GM18873 (cell line): Measurements from ENCODE around the gene PTPN14.

Experiments
- ATAC-seq: cut with Tn5 transposase; IDR thresholded peaks from one replicate; pipeline ENCODE4 v1.9.1; 2021; ENCODE audit warnings: mild to moderate bottlenecking, moderate library complexity, moderate number of reproducible peaks; ENCODE audit not compliant: unreplicated experiment, low FRiP score

The PTPN14 gene

DNA sequence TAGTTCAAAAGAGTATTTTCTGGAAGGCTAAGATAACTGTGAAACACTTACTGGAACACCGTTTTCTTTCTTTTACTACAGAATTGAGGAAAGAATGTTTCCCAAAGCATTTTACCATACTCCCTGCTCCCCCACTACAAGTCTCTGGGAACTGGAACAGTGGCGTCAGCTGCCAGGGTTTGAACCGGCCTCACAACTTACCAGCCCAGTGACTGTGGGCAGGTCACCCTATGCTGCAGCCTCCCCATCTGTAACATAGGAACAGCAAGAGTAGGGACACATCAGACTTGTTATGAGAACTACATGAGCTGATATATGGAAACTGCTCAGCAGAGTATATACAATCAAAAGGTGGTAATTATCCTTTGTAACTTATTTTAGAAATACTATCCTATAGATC lies 91.5 kb downstream of the PTPN14 start:
- ATAC-seq, result no peak

DNA sequence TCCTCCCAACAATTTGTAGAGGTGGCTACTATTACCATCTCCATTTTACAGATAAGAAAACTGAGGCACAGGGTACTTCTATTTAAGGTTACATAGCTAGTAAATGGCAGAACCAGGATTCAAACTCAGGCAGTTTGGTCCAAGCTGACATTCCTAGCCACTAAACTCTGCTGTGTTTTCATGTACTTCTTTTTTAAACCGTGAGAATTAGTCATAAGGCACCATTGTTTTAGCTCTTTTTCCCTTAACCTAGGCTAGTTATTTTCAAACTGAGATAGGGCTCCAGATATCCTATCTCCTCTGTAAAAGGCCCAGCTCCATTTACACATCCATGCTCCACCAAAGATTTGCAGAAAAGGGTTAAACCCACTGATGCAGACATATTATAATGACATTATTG lies 92.9 kb downstream of the PTPN14 start:
- no peak for ATAC-seq

GRCh38 chr1:214455971-214456867 lies 95.2 kb downstream of the PTPN14 start:
- ATAC-seq, result no peak

- ATAC-seq, result no peak
Observed at GRCh38 chr1:214455479-214455878, 95.9 kb downstream of the PTPN14 start.

GRCh38 chr1:214454569-214455396 lies 96.6 kb downstream of the PTPN14 start:
- ATAC-seq, result no peak

- no peak for ATAC-seq
Observed at GRCh38 chr1:214453109-214453722, 98.2 kb downstream of the PTPN14 start.

DNA sequence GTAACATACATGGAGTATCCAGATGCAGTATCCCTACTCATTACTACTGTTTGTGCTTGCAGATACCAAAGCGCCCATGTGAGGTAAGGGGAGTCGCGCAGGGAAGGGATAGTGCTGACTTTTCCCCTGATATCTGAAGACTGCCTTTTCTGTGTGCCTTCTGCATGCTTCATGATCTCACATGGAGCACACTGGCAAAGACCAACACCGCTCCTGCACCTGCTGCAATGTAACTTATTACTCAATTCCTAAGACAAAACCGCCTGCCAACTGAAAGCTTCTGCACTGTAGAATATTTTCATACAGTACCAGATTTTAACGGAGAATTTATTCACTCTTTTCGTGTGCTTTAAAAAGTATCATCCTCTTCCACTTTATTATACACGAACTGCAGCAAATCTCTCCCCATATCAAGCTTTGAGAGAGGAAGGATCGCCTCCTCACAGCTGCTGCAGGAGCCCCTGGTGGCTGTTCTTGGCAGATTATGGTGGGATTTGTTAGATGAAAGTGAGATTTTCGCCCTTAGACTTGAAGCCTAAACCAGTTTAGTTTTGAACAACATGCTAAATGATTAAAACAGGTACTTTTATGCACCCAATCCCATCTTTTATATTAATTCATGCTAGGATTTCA lies 99.1 kb downstream of the PTPN14 start:
- ATAC-seq, result no peak

GRCh38 chr1:214451596-214451995 lies 99.8 kb downstream of the PTPN14 start:
- no peak for ATAC-seq

DNA sequence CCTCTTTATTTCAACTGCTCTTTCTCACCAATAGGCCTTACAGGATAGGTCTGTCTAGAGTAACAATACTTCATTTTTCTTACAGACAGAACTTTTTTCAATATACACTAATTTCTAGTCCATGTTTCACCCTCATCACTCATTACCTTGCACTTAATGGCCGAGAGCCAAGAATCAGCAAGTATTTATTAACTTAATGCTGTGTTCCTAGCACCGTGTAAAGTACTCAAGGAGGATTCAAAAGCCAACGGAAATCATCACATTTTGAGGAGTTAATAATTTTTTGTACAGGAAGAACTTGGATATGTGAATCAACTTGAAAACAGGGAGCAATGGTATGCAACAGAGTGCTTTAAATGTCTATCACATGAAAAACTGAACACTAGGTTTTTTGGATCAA lies 102.0 kb downstream of the PTPN14 start:
- no peak for ATAC-seq

DNA sequence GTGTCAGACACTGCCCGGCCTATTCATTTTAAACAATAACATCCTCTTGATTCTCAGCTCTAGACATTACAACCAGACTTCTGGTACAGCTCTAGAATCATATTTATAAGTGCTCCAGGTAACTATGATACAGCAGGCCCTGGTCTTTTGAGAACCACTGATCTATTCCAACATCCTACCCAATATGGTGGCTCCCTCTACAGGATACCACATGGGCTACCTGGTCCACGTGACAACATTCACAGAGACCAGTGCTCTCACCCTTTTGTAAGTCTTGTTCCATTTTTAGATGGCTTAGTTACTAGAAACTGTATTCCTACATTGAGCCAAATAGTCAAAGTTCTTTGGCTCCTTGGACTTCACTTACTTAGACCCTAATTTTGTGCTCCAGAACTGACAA lies 102.9 kb downstream of the PTPN14 start:
- no peak for ATAC-seq

GRCh38 chr1:214447557-214447871 lies 103.9 kb downstream of the PTPN14 start:
- ATAC-seq, result no peak

GRCh38 chr1:214446772-214447556 lies 104.4 kb downstream of the PTPN14 start:
- peak; percentile 55 for ATAC-seq

GRCh38 chr1:214445831-214446614 lies 105.4 kb downstream of the PTPN14 start:
- ATAC-seq, result no peak

DNA sequence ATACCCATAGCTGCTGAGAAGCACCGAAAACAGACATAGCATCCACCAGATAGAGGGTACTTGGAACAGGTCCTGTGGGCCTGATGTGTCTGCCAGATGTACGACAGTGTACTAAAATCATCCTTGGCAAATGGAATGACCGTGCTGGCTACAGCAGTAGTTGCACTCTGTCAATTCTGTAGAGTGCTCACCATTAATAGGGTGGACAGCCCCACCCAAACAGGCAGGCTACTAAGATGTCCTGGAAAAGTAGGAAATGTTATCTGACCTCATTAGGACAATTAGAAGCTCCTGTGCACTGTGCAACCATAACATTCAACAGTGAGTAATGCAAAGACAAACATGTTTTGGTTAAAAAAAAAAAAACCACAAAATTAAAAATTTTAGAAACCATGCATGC lies 106.2 kb downstream of the PTPN14 start:
- ATAC-seq, result no peak

- ATAC-seq, result no peak
Observed at GRCh38 chr1:214444182-214444939, 107.0 kb downstream of the PTPN14 start.

DNA sequence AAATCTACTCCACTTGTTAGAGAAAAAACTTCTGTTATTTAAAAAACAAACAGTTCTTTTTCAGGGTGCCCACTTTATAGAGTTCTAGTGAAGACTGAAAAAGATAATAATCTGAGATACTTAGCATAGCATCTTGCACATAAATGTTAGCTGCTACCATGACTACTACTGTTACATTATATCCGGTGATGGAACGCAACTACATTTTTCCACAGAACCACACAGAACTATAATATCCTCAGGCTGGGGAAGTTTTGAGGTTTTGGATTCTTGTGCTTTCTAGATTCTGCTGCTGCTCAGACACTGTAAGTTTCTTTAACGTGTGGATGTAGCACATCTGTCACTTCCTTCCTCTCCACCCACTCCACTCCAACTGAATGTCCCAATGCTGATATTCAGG lies 110.3 kb downstream of the PTPN14 start:
- ATAC-seq, result no peak

- no peak for ATAC-seq
Observed at GRCh38 chr1:214440219-214440965, 111.0 kb downstream of the PTPN14 start.
